HFF-Myc (cell line): Measurements from ENCODE around the gene RAD18.

Experiments used
- DNase-seq: peaks from one replicate; pipeline ENCODE4 v3.0.0-alpha.2; 2011; ENCODE audit warnings: low read depth; ENCODE audit errors: extremely low read depth
- H3K4me3 ChIP-seq: replicated peaks from 2 replicates; pipeline ENCODE4 v1.5.1; 2011; ENCODE audit warnings: low read depth, mild to moderate bottlenecking, control low read depth, low read length
- CTCF ChIP-seq: IDR thresholded peaks from 2 replicates; pipeline ENCODE4 v1.5.1; 2012; ENCODE audit warnings: mild to moderate bottlenecking, low read depth, low read length, control low read depth; ENCODE audit errors: missing control alignments

Gene RAD18

DNA sequence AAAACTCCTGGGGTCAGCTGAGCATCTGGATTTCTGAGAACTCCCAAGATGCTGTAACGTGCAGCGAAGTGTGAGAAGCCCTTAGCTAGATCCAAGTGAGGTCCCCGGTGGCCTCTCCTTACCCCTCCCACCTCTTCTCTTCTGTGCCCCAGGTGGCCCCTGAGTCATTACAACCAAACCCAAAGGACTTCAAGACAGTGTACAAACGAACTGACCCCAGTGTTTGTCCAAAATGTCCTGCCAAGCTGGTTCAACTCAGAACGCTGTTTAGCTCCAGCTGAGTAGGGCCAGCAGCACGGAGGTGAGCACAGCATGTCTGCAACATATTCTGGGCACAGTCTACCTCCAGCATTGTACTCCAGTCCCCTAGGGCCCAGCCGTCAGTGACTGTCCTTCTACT, 119.9 kb downstream of the RAD18 start:
- H3K4me3 ChIP-seq: no peak overlapping the region
- no peak for TF ChIP-seq CTCF
- DNase-seq: no peak

GRCh38 chr3:8842293-8842692, 121.0 kb downstream of the RAD18 start:
- no peak for DNase-seq
- no peak overlapping the region for H3K4me3 ChIP-seq
- no peak for TF ChIP-seq CTCF

DNA sequence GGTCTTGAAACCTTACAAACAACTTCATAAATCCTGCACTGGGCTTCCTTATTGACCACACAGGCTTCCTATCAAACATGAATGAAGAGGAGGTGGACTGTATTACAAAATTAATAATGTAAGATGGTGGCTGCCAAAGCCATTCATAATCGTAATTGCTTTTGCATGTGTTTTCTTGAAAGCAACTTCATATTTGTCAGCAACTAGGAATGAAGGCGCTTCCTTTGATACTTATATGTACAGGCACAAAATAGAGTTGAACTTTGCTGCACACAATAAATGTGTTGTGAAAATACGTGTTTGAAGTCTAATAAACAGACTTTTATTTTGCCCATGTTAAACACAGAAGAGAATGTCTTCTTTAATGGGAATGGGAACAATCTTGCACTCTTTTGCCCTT, 121.8 kb downstream of the RAD18 start:
- H3K4me3 ChIP-seq: no peak overlapping the region
- no peak for DNase-seq
- no peak for TF ChIP-seq CTCF

- H3K4me3 ChIP-seq: no peak overlapping the region
- TF ChIP-seq CTCF: no peak
- DNase-seq: no peak
These were observed 122.7 kb downstream of the RAD18 start for GRCh38 chr3:8840556-8840955.

- TF ChIP-seq CTCF: no peak
- DNase-seq: no peak
- no peak overlapping the region for H3K4me3 ChIP-seq
These were observed 123.5 kb downstream of the RAD18 start for GRCh38 chr3:8839607-8840325.

- H3K4me3 ChIP-seq: no peak overlapping the region
- no peak for TF ChIP-seq CTCF
- no peak for DNase-seq
These were observed 124.4 kb downstream of the RAD18 start for GRCh38 chr3:8838765-8839423.
